ENCODE data around the gene FGF18. TPM values are rescaled to one million over a fixed set of nuclear protein-coding genes. Genes with fewer than 3 reads are reported as not detected.

FGF18 gene
- total and polyA plus RNA-seq, 9 of the 15 experiments (the other 6 are each of a cell fraction or from before 2014, with no cell fraction given): 0.05 to 0.18 (median 0.11) TPM; not detected in 6

- TF ChIP-seq ELF1 (tag; IDR thresholded peaks at IDR 0.05) (no peak), NFRKB (IDR thresholded peaks at IDR 0.05; ENCODE audit: low read depth) (no peak), IRF2 (CRISPR knock-in tag; IDR thresholded peaks at IDR 0.05) (no peak), TFE3 (CRISPR knock-in tag; IDR thresholded peaks at IDR 0.05) (no peak), BRD9 (IDR thresholded peaks at IDR 0.05; ENCODE audit: low read depth, partially characterized antibody) (no peak), ZKSCAN1 (IDR thresholded peaks at IDR 0.05; ENCODE audit: low read depth, low read length) (no peak), HBP1 (CRISPR knock-in tag; IDR thresholded peaks at IDR 0.05) (no peak), HEY1 (CRISPR knock-in tag; IDR thresholded peaks at IDR 0.05; ENCODE audit: borderline replicate concordance) (no peak), CCAR2 (IDR thresholded peaks at IDR 0.05; ENCODE audit: low read depth, low read length) (no peak), THRA (IDR thresholded peaks at IDR 0.05) (no peak), CXXC5 (CRISPR knock-in tag; IDR thresholded peaks at IDR 0.05) (no peak), SOX6 (IDR thresholded peaks at IDR 0.05) (peak; percentile 37; the same call in 1 of the 2 replicates), NR4A1 (CRISPR knock-in tag; IDR thresholded peaks at IDR 0.05) (no peak), NR4A1 (tag; IDR thresholded peaks at IDR 0.05) (no peak), HOMEZ (CRISPR knock-in tag; IDR thresholded peaks at IDR 0.05) (no peak), ZFP91 (CRISPR knock-in tag; IDR thresholded peaks at IDR 0.05) (no peak), NCOR1 (IDR thresholded peaks at IDR 0.05) (peak; percentile 47; the same call in 1 of the 2 replicates), PTRF (tag; IDR thresholded peaks at IDR 0.05) (no peak), MCM7 (IDR thresholded peaks at IDR 0.05) (no peak), PHF20 (IDR thresholded peaks at IDR 0.05; ENCODE audit: partially characterized antibody) (no peak), HOXB6 (CRISPR knock-in tag; IDR thresholded peaks at IDR 0.05; ENCODE audit: borderline replicate concordance) (no peak)
Measured at GRCh38 chr5:171477101-171477500, 57.7 kb downstream of the FGF18 start (continued).
